NCI-H2171 treated with DMSO at 0.1 percent for 48 hours (cell line): ENCODE results near the gene ZWINT.

ENCODE experiments used
- DNase-seq: peaks from one replicate; lab custom pipeline; 2025; lab: John Stamatoyannopoulos, UW

The ZWINT gene

GRCh38 chr10:56360967-56361612 lies at the start of gene ZWINT:
Gene ZWINT (minus strand): TSS chr10:56361259. CDS start chr10:56361236, 23 bp downstream.
- DNase-seq = peak; percentile 90

GRCh38 chr10:56383806-56384205 lies 22.7 kb upstream of the ZWINT start:
- DNase-seq = no peak

GRCh38 chr10:56370217-56371113 lies 9.4 kb upstream of the ZWINT start:
- no peak for DNase-seq

- DNase-seq = no peak
These were observed 484 bp downstream of the ZWINT start for GRCh38 chr10:56360583-56360966.

GRCh38 chr10:56359837-56360236 lies 1.2 kb downstream of the ZWINT start:
- no peak for DNase-seq

GRCh38 chr10:56357018-56357417 lies 4.0 kb downstream of the ZWINT start:
- no peak for DNase-seq

GRCh38 chr10:56351909-56352630 lies 9.0 kb downstream of the ZWINT start:
- no peak for DNase-seq

- DNase-seq = no peak
These were observed 11.4 kb downstream of the ZWINT start for GRCh38 chr10:56349611-56350010.

GRCh38 chr10:56348101-56348500 lies 13.0 kb downstream of the ZWINT start:
- DNase-seq = no peak

- DNase-seq = no peak
These were observed 14.1 kb downstream of the ZWINT start for GRCh38 chr10:56346845-56347415.

- DNase-seq = no peak
These were observed 19.4 kb downstream of the ZWINT start for GRCh38 chr10:56341612-56342011.

GRCh38 chr10:56329961-56330360 lies 31.1 kb downstream of the ZWINT start:
- DNase-seq = no peak

GRCh38 chr10:56327118-56327517 lies 33.9 kb downstream of the ZWINT start:
- DNase-seq = no peak

GRCh38 chr10:56319386-56319785 lies 41.7 kb downstream of the ZWINT start:
- DNase-seq = no peak

GRCh38 chr10:56318816-56319215 lies 42.2 kb downstream of the ZWINT start:
- no peak for DNase-seq

- DNase-seq = peak; percentile 0
These were observed 43.5 kb downstream of the ZWINT start for GRCh38 chr10:56317603-56318002.

GRCh38 chr10:56316603-56317002 lies 44.5 kb downstream of the ZWINT start:
- no peak for DNase-seq
